H1 (cell line): ENCODE measurements around the gene ACVRL1. TPM values are rescaled to one million over a fixed set of nuclear protein-coding genes. Genes with fewer than 3 reads are reported as not detected.

Experiments used
- CTCF ChIA-PET: fragments of 300-600 bp; sonication (Branson Sonifier 250); formaldehyde crosslinking; loops from one replicate; lab custom pipeline; 2021; ENCODE audit not compliant: partially characterized antibody; lab: Charles Lee
- POLR2A ChIA-PET: fragments of 300-600 bp; sonication (Branson Sonifier 250); formaldehyde crosslinking; loops from one replicate; lab custom pipeline; 2021; ENCODE audit warnings: inconsistent platforms; ENCODE audit not compliant: partially characterized antibody; lab: Charles Lee
- DNase-seq, 2 experiments: peaks; one replicate each; pipeline versions ENCODE4 v3.0.0 to v3.0.0-alpha.2; 2010 to 2022; ENCODE audit warnings: low spot score in 2 of 2, low read depth in 1 of 2, mixed read lengths in 1 of 2
- FAIRE-seq: peaks from 2 replicates; lab custom pipeline; 2011; peaks lifted over from hg19 to GRCh38; lab: Jason Lieb, UNC
- H2AFZ ChIP-seq: 2 replicates; pipeline ENCODE4 v1.8.1; 2012; ENCODE audit warnings: low read length, inconsistent platforms
- H2AK5ac ChIP-seq: 2 replicates; pipeline ENCODE4 v1.6.1; 2013; ENCODE audit warnings: low read depth, low read length
- H2BK120ac ChIP-seq: replicated peaks from 2 replicates; pipeline ENCODE3; 2013; ENCODE audit warnings: low read depth, low read length, inconsistent platforms
- H2BK12ac ChIP-seq: 2 replicates; pipeline ENCODE4 v1.6.1; 2013; ENCODE audit warnings: low read depth, low read length
- H2BK15ac ChIP-seq: 2 replicates; pipeline ENCODE4 v1.6.1; 2013; ENCODE audit warnings: low read length
- H2BK20ac ChIP-seq: 2 replicates; pipeline ENCODE4 v1.6.1; 2013; ENCODE audit warnings: low read length
- H2BK5ac ChIP-seq: 2 replicates; pipeline ENCODE4 v1.6.1; 2013; ENCODE audit warnings: low read depth, low read length
- H3K14ac ChIP-seq: 2 replicates; pipeline ENCODE4 v1.6.1; 2013; ENCODE audit warnings: inconsistent platforms; ENCODE audit not compliant: insufficient read length
- H3K18ac ChIP-seq: 2 replicates; pipeline ENCODE4 v1.6.1; 2013; ENCODE audit warnings: low read length; ENCODE audit errors: extremely low read depth
- H3K23ac ChIP-seq: 2 replicates; pipeline ENCODE4 v1.6.1; 2013; ENCODE audit warnings: inconsistent platforms; ENCODE audit not compliant: insufficient read length
- H3K23me2 ChIP-seq: 2 replicates; pipeline ENCODE4 v1.6.1; 2013; ENCODE audit warnings: low read depth, low read length
- H3K27ac ChIP-seq: 2 replicates; pipeline ENCODE4 v1.6.1; 2011; ENCODE audit warnings: low read depth, low read length, inconsistent platforms
- H3K27me3 ChIP-seq, 4 experiments: replicated peaks in 1 of 4; 1 replicate in 1 of 4; 2 replicates in 3 of 4; pipeline versions ENCODE4 v1.6.1 to v1.8.1; 2011 to 2013; ENCODE audit warnings: low read length in 3 of 4, mild to moderate bottlenecking in 3 of 4, inconsistent platforms in 2 of 4, mixed read lengths in 2 of 4, moderate library complexity in 1 of 4; ENCODE audit not compliant: control insufficient read depth in 3 of 4, insufficient read depth in 3 of 4; ENCODE audit errors: extremely low read depth in 1 of 4
- H3K36me3 ChIP-seq, 4 experiments: 2 replicates each; pipeline versions ENCODE4 v1.6.1 to v1.8.1; 2011 to 2013; ENCODE audit warnings: mild to moderate bottlenecking in 4 of 4, low read length in 3 of 4, moderate library complexity in 2 of 4, control low read depth in 1 of 4, inconsistent platforms in 1 of 4; ENCODE audit not compliant: insufficient read depth in 4 of 4, control insufficient read depth in 2 of 4
- H3K4ac ChIP-seq: replicated peaks from 2 replicates; pipeline ENCODE3; 2013; ENCODE audit warnings: low read length, low read depth, mixed read lengths, inconsistent platforms; ENCODE audit not compliant: insufficient read length
- H3K4me1 ChIP-seq, 4 experiments: replicated peaks in 1 of 4; 1 replicate in 1 of 4; 2 replicates in 3 of 4; pipeline versions ENCODE4 v1.6.1 to v1.8.1; 2011 to 2013; ENCODE audit warnings: low read length in 3 of 4, inconsistent platforms in 2 of 4, mixed read lengths in 1 of 4; ENCODE audit not compliant: insufficient read depth in 4 of 4, control insufficient read depth in 3 of 4
- H3K4me2 ChIP-seq, 2 experiments: 2 replicates each; pipeline versions ENCODE4 v1.6.1 to v1.8.1; 2011 to 2013; ENCODE audit warnings: low read depth in 2 of 2, low read length in 2 of 2, control low read depth in 1 of 2, inconsistent platforms in 1 of 2, mild to moderate bottlenecking in 1 of 2; ENCODE audit not compliant: insufficient read depth in 1 of 2
- H3K4me3 ChIP-seq, 4 experiments: fragments of 200-600, 300-600 bp in 1 of 4; sonication (generic), shearing (Covaris generic), sonication (Bioruptor Twin) in 1 of 4; 2 replicates each; pipeline versions ENCODE4 v1.5.1 to v1.8.1; 2011 to 2016; ENCODE audit warnings: low read length in 4 of 4, low read depth in 3 of 4, control low read depth in 2 of 4, inconsistent platforms in 2 of 4, mild to moderate bottlenecking in 2 of 4, mixed read lengths in 1 of 4, moderate library complexity in 1 of 4; ENCODE audit not compliant: insufficient read depth in 2 of 4; ENCODE audit errors: extremely low read depth in 1 of 4
- H3K56ac ChIP-seq: replicated peaks from 2 replicates; pipeline ENCODE3; 2013; ENCODE audit warnings: low read depth, mild to moderate bottlenecking, mixed read lengths, low read length, inconsistent platforms; ENCODE audit not compliant: insufficient read length
- H3K79me1 ChIP-seq: 2 replicates; pipeline ENCODE4 v1.6.1; 2013; ENCODE audit warnings: low read depth, low read length, control low read depth
- H3K79me2 ChIP-seq, 2 experiments: 2 replicates each; pipeline versions ENCODE4 v1.6.1 to v1.8.1; 2012 to 2013; ENCODE audit warnings: low read length in 2 of 2, mild to moderate bottlenecking in 2 of 2, inconsistent platforms in 1 of 2; ENCODE audit not compliant: insufficient read depth in 2 of 2, control insufficient read depth in 1 of 2
- H3K9ac ChIP-seq, 4 experiments: replicated peaks in 1 of 4; 1 replicate in 1 of 4; 2 replicates in 3 of 4; pipeline versions ENCODE4 v1.6.1 to v1.8.1; 2011 to 2013; ENCODE audit warnings: low read depth in 3 of 4, low read length in 3 of 4, control low read depth in 2 of 4, mild to moderate bottlenecking in 2 of 4, moderate library complexity in 2 of 4, inconsistent platforms in 1 of 4; ENCODE audit errors: extremely low read depth in 1 of 4
- H3K9me3 ChIP-seq, 2 experiments: 2 replicates each; pipeline versions ENCODE4 v1.6.1 to v1.8.1; 2012 to 2013; ENCODE audit warnings: mild to moderate bottlenecking in 2 of 2, moderate library complexity in 2 of 2, control low read depth in 1 of 2, inconsistent platforms in 1 of 2, low read depth in 1 of 2, low read length in 1 of 2, mixed read lengths in 1 of 2; ENCODE audit not compliant: insufficient read depth in 2 of 2
- H4K20me1 ChIP-seq, 2 experiments: replicated peaks in 1 of 2; 2 replicates each; pipeline versions ENCODE3 to v1.8.1; 2011 to 2013; ENCODE audit warnings: inconsistent platforms in 2 of 2, low read length in 2 of 2, mild to moderate bottlenecking in 1 of 2; ENCODE audit not compliant: insufficient read depth in 2 of 2, control insufficient read depth in 1 of 2
- H4K5ac ChIP-seq: 2 replicates; pipeline ENCODE4 v1.6.1; 2013; ENCODE audit warnings: low read length, low read depth, mixed read lengths, inconsistent platforms; ENCODE audit not compliant: insufficient read length
- H4K8ac ChIP-seq: 2 replicates; pipeline ENCODE4 v1.8.0; 2013; ENCODE audit warnings: mild to moderate bottlenecking, moderate library complexity, low read length, inconsistent platforms; ENCODE audit not compliant: insufficient read depth; ENCODE audit errors: extremely low read depth
- H4K91ac ChIP-seq: replicated peaks from 2 replicates; pipeline ENCODE3; 2013; ENCODE audit warnings: low read length, mixed read lengths, inconsistent platforms; ENCODE audit not compliant: insufficient read length
- CBX8 ChIP-seq: fragments of 300-800, 300-1000 bp; sonication (generic); IDR thresholded peaks from 2 replicates; pipeline ENCODE4 v1.7.1; 2016; ENCODE audit warnings: low read depth, low read length, borderline replicate concordance
- CHD1 ChIP-seq: IDR thresholded peaks from 2 replicates; pipeline ENCODE4 v1.6.1; 2012; ENCODE audit warnings: low read depth, low read length, improper control_type of control experiment
- CHD2 ChIP-seq: IDR thresholded peaks from 2 replicates; pipeline ENCODE4 v1.6.1; 2012; ENCODE audit warnings: low read length, improper control_type of control experiment
- E2F6 ChIP-seq: IDR thresholded peaks from 2 replicates; pipeline ENCODE4 v1.6.1; 2012; ENCODE audit warnings: inconsistent platforms
- JUND ChIP-seq: IDR thresholded peaks from 2 replicates; pipeline ENCODE4 v1.6.1; 2011; ENCODE audit warnings: mild to moderate bottlenecking, improper control_type of control experiment, low read length
- KDM5A ChIP-seq: fragments of 200-600 bp; IDR thresholded peaks from 2 replicates; pipeline ENCODE4 v1.7.1; 2012; ENCODE audit warnings: mild to moderate bottlenecking, low read length, inconsistent platforms, mixed read lengths
- MAFK ChIP-seq: IDR thresholded peaks from 2 replicates; pipeline ENCODE4 v1.6.1; 2012; ENCODE audit warnings: low read depth, mild to moderate bottlenecking, improper control_type of control experiment, low read length
- POLR2A ChIP-seq, 2 experiments: IDR thresholded peaks; 1 replicate in 1 of 2; 2 replicates in 1 of 2; pipeline ENCODE4 v1.6.1; 2011; ENCODE audit warnings: low read depth in 2 of 2, low read length in 2 of 2, mild to moderate bottlenecking in 2 of 2; ENCODE audit errors: control extremely low read depth in 1 of 2
- RAD21 ChIP-seq, 2 experiments: IDR thresholded peaks in 1 of 2; conservative IDR thresholded peaks in 1 of 2; 2 replicates each; pipeline ENCODE4 v1.6.1; 2011; ENCODE audit warnings: low read depth in 2 of 2, low read length in 2 of 2, improper control_type of control experiment in 1 of 2, inconsistent platforms in 1 of 2, mild to moderate bottlenecking in 1 of 2, moderate library complexity in 1 of 2
- RXRA ChIP-seq: IDR thresholded peaks from 2 replicates; pipeline ENCODE4 v1.6.1; 2011; ENCODE audit warnings: low read depth, mild to moderate bottlenecking, low read length, moderate library complexity; ENCODE audit not compliant: insufficient read depth
- SIRT6 ChIP-seq: IDR thresholded peaks from one replicate; pipeline ENCODE4 v1.7.1; 2012; ENCODE audit warnings: low read length, inconsistent platforms
- SIX5 ChIP-seq: IDR thresholded peaks from 2 replicates; pipeline ENCODE4 v1.6.1; 2011; ENCODE audit warnings: mild to moderate bottlenecking, low read depth, low read length
- SRF ChIP-seq: IDR thresholded peaks from 2 replicates; pipeline ENCODE4 v1.6.1; 2011; ENCODE audit warnings: mild to moderate bottlenecking, low read depth, low read length, moderate library complexity
- TBP ChIP-seq: IDR thresholded peaks from 2 replicates; pipeline ENCODE4 v1.6.1; 2011; ENCODE audit warnings: low read depth, low read length, improper control_type of control experiment
- TEAD4 ChIP-seq: IDR thresholded peaks from 2 replicates; pipeline ENCODE4 v1.6.1; 2012; ENCODE audit warnings: low read depth, low read length, inconsistent platforms, mixed read lengths
- WGBS, 2 experiments: shearing (Covaris generic) in 1 of 2; methylation state at CpG; one replicate each; pipeline versions ENCODE4 v1.1.6 to v1.1.7; 2013 to 2015; ENCODE audit warnings: low lambda C conversion rate in 2 of 2, mixed read lengths in 2 of 2, inconsistent platforms in 1 of 2, low coverage in 1 of 2, missing lambda C conversion rate in 1 of 2; ENCODE audit not compliant: insufficient replicate concordance in 2 of 2, insufficient coverage in 1 of 2, insufficient read length in 1 of 2; ENCODE audit errors: extremely low coverage in 1 of 2, missing lambda C conversion rate in 1 of 2; 5-methylcytosine and 5-hydroxymethylcytosine counted together
- polyA plus RNA-seq, 7 experiments: library from polyadenylated mRNA; depleted of rRNA in 3 of 7; stranded (reverse) in 5 of 7; unstranded in 2 of 7; fragments of >200 nt in 5 of 7; fragments of 200-250 nt in 2 of 7; gene quantifications; 1 replicate in 5 of 7; 2 replicates in 1 of 7; 4 replicates in 1 of 7; pipeline versions ENCODE4 v1.2.1 to v1.2.3, GENCODE V29; 2011 to 2013; ENCODE audit warnings: missing spikeins in 2 of 7, mixed read lengths in 2 of 7
- total RNA-seq: library from RNA; stranded (reverse); fragmentation: NEBNext Ultra II Directional; extraction: Animal tissue kit (Norgen Biotek cat#: 25700); gene quantifications from 2 replicates; pipeline ENCODE4 v1.2.1, GENCODE V29; 2021

Gene ACVRL1
- total and polyA plus RNA-seq, 2 of the 8 experiments (the other 6 are each of a cell fraction or from before 2014, with no cell fraction given): 0.09 to 0.35 TPM

GRCh38 chr12:51961834-51962233, 54.5 kb downstream of the ACVRL1 start:
- Histone ChIP-seq H3K4me3 (no peak overlapping the region), H3K4me1 (peaks cover 0 to 4% (median 1%) of the 10 kb centered on the region in 4 experiments; a peak in 1 of 7 replicates), H2AK5ac (no peak overlapping the region), H2BK12ac (no peak overlapping the region), H3K4ac (no peak overlapping the region), H3K23ac (no peak overlapping the region), H2BK120ac (no peak overlapping the region), H2AFZ (no peak overlapping the region), H3K56ac (no peak overlapping the region), H3K36me3 (peaks cover 0 to 7% (median 0%) of the 10 kb centered on the region in 4 experiments; a peak in 2 of 8 replicates), H3K79me2 (peaks cover 0 to 21% of the 10 kb centered on the region in 2 experiments; a peak in 2 of 4 replicates), H4K8ac (no peak overlapping the region), H3K23me2 (no peaks in the 10 kb centered on the region; the same call in 1 of the 2 replicates), H4K5ac (no peak overlapping the region), H3K27ac (no peak overlapping the region), H3K27me3 (no peaks in the 10 kb centered on the region), H4K91ac (no peak overlapping the region), H4K20me1 (peaks cover 4 to 14% of the 10 kb centered on the region in 2 experiments), H3K9ac (no peak overlapping the region), H3K14ac (no peak overlapping the region), H3K18ac (no peak overlapping the region), H2BK15ac (no peak overlapping the region), H3K79me1 (0 out of 2 replicates have a peak, but pooled peaks cover under 1% of the 10 kb centered on the region), H3K4me2 (no peak overlapping the region), H2BK5ac (no peak overlapping the region), H3K9me3 (no peaks in the 10 kb centered on the region; a peak in 1 of 4 replicates), H2BK20ac (no peak overlapping the region)
- FAIRE-seq (no peak), DNase-seq (no peak)
- ChIA-PET CTCF (interaction anchor here (0.8 to 2.6 kb wide), 6 partner anchors 9 to 64 kb away, joined by 3 to 14 read pairs (median 3); no protein-coding TSS in a partner anchor), POLR2A (interaction anchor here (1.0 to 1.1 kb wide), 3 partner anchors 13 to 97 kb away, joined by 3 to 4 read pairs (median 3); no protein-coding TSS in a partner anchor)
- no peak for TF ChIP-seq RAD21 (IDR thresholded peaks at IDR 0.05 in 1 of 2, conservative IDR thresholded peaks at IDR 0.05 in 1 of 2; ENCODE audit: low read depth in 2 of 2, low read length in 2 of 2)
- TF ChIP-seq SIRT6: no peak
- TF ChIP-seq E2F6: no peak
- TF ChIP-seq JUND: no peak
- no peak for TF ChIP-seq TBP
- TF ChIP-seq SIX5: no peak
- TF ChIP-seq CHD2: no peak
- TF ChIP-seq KDM5A: no peak
- TF ChIP-seq RXRA: no peak
- TF ChIP-seq MAFK: no peak
- TF ChIP-seq TEAD4: no peak
- TF ChIP-seq SRF: no peak
- no peak for TF ChIP-seq CBX8
- no peak for TF ChIP-seq CHD1
- no peak for TF ChIP-seq POLR2A (IDR thresholded peaks at IDR 0.05; ENCODE audit: control extremely low read depth in 1 of 2, low read depth in 2 of 2, low read length in 2 of 2)
- 80% methylated on average over 1 of the region's 1 CpG; no CpG with 5 or more reads in 1 of the 2 experiments for WGBS, 2 experiments
